GM23338 (cell line): ENCODE measurements around the gene SLC35G1. TPM values are rescaled to one million over a fixed set of nuclear protein-coding genes. Genes with fewer than 3 reads are reported as not detected.

Source experiments
- ATAC-seq: fragments of 200-7000 bp; cut with Tn5 transposase; 3 replicates; pipeline ENCODE4 v1.9.1; 2020
- DNase-seq: peaks from one replicate; pipeline ENCODE4 v3.0.0-alpha.2; 2015; ENCODE audit warnings: low spot score
- H2AFZ ChIP-seq: fragments of 200-600 bp; sonication (generic); 2 replicates; pipeline ENCODE4 v1.8.0; 2016; ENCODE audit warnings: antibody characterized with exemption, mild to moderate bottlenecking, moderate library complexity
- H3F3A ChIP-seq: fragments of 200-600 bp; sonication (generic); replicated peaks from 2 replicates; pipeline ENCODE4 v1.8.0; 2017; ENCODE audit warnings: antibody characterized with exemption, mixed run types, low read depth
- H3K27ac ChIP-seq: fragments of 200-600 bp; sonication (generic); 2 replicates; pipeline ENCODE4 v1.6.1; 2016; ENCODE audit warnings: low read depth
- H3K27me3 ChIP-seq: fragments of 200-600 bp; sonication (generic); 2 replicates; pipeline ENCODE4 v1.8.0; 2016; ENCODE audit warnings: mild to moderate bottlenecking, mixed run types, moderate library complexity; ENCODE audit not compliant: insufficient read depth
- H3K36me3 ChIP-seq: fragments of 200-600 bp; sonication (generic); 2 replicates; pipeline ENCODE4 v1.8.0; 2016; ENCODE audit warnings: mild to moderate bottlenecking; ENCODE audit not compliant: insufficient read depth
- H3K4me1 ChIP-seq: fragments of 200-600 bp; sonication (generic); 2 replicates; pipeline ENCODE4 v1.8.0; 2016; ENCODE audit warnings: mild to moderate bottlenecking, moderate library complexity; ENCODE audit not compliant: insufficient read depth
- H3K4me2 ChIP-seq: fragments of 200-600 bp; sonication (generic); 2 replicates; pipeline ENCODE4 v1.7.1; 2017; ENCODE audit warnings: mixed run types
- H3K4me3 ChIP-seq: fragments of 200-600 bp; sonication (generic); 2 replicates; pipeline ENCODE4 v1.6.1; 2016; ENCODE audit warnings: mixed run types
- H3K79me2 ChIP-seq: fragments of 200-600 bp; sonication (generic); replicated peaks from 2 replicates; pipeline ENCODE4 v1.8.0; 2017; ENCODE audit warnings: mild to moderate bottlenecking; ENCODE audit not compliant: insufficient read depth
- H3K9me2 ChIP-seq: fragments of 200-600 bp; sonication (generic); 2 replicates; pipeline ENCODE4 v1.8.0; 2017; ENCODE audit not compliant: insufficient read depth
- H4K20me1 ChIP-seq: fragments of 200-600 bp; sonication (generic); replicated peaks from 2 replicates; pipeline ENCODE4 v1.8.0; 2017; ENCODE audit warnings: mild to moderate bottlenecking; ENCODE audit not compliant: insufficient read depth
- H3K27ac Mint-ChIP-seq: 2 replicates; pipeline ENCODE4 v1.8.0; 2020; ENCODE audit warnings: inconsistent platforms, mild to moderate bottlenecking, moderate library complexity, mixed read lengths
- H3K27me3 Mint-ChIP-seq: 3 replicates; pipeline ENCODE4 v1.8.0; 2022; ENCODE audit warnings: low read depth, mild to moderate bottlenecking, moderate library complexity, mixed read lengths, inconsistent platforms; ENCODE audit not compliant: insufficient read depth, poor library complexity
- H3K36me3 Mint-ChIP-seq: 3 replicates; pipeline ENCODE4 v1.8.0; 2021; ENCODE audit warnings: low read depth, mild to moderate bottlenecking, inconsistent platforms, moderate library complexity, mixed read lengths
- H3K4me1 Mint-ChIP-seq: 3 replicates; pipeline ENCODE4 v1.8.0; 2020; ENCODE audit warnings: mild to moderate bottlenecking, inconsistent platforms, mixed read lengths
- H3K4me3 Mint-ChIP-seq: 3 replicates; pipeline ENCODE4 v1.8.0; 2021; ENCODE audit warnings: moderate library complexity, mild to moderate bottlenecking, inconsistent platforms, mixed read lengths
- H3K9me3 Mint-ChIP-seq: 3 replicates; pipeline ENCODE4 v1.8.0; 2020; ENCODE audit warnings: moderate library complexity, mild to moderate bottlenecking, inconsistent platforms, mixed read lengths
- CREB1 ChIP-seq: fragments of 250-450 bp; sonication (Bioruptor Pico); IDR thresholded peaks from 2 replicates; pipeline ENCODE4 v1.5.0; 2020; ENCODE audit warnings: low read depth, mild to moderate bottlenecking, moderate library complexity
- ETS1 ChIP-seq: IDR thresholded peaks from 2 replicates; pipeline ENCODE4 v1.6.1; 2016; ENCODE audit warnings: antibody characterized with exemption
- JUNB ChIP-seq: IDR thresholded peaks from one replicate; pipeline ENCODE4 v1.6.1; 2016; ENCODE audit warnings: antibody characterized with exemption; ENCODE audit not compliant: unreplicated experiment
- POLR2AphosphoS5 ChIP-seq: IDR thresholded peaks from 2 replicates; pipeline ENCODE4 v1.6.1; 2016; ENCODE audit warnings: antibody characterized with exemption, low read depth
- REST ChIP-seq: IDR thresholded peaks from one replicate; pipeline ENCODE4 v1.6.1; 2018; ENCODE audit warnings: antibody characterized with exemption; ENCODE audit not compliant: unreplicated experiment
- STAT1 ChIP-seq: IDR thresholded peaks from one replicate; pipeline ENCODE4 v1.6.1; 2016; ENCODE audit warnings: antibody characterized with exemption; ENCODE audit not compliant: unreplicated experiment
- ZNF114 ChIP-seq: fragments of 250-450 bp; sonication (Bioruptor Pico); IDR thresholded peaks from 2 replicates; pipeline ENCODE4 v1.5.0; 2020; ENCODE audit warnings: mild to moderate bottlenecking, moderate library complexity
- ZNF331 ChIP-seq: fragments of 250-450 bp; sonication (Bioruptor Pico); IDR thresholded peaks from 2 replicates; pipeline ENCODE4 v1.5.0; 2020; ENCODE audit warnings: low read depth, mild to moderate bottlenecking, moderate library complexity
- ZNF462 ChIP-seq: fragments of 250-450 bp; sonication (Bioruptor Pico); IDR thresholded peaks from 2 replicates; pipeline ENCODE4 v1.5.0; 2020; ENCODE audit warnings: mild to moderate bottlenecking, moderate library complexity
- polyA plus RNA-seq: library from polyadenylated mRNA; unstranded; fragments of >200 nt; fragmentation: Nextera tagmentation; extraction: Ambion mirVana; gene quantifications from 2 replicates; pipeline ENCODE4 v1.2.1, GENCODE V29; 2016
- total RNA-seq: library from RNA; depleted of rRNA; stranded (reverse); fragments of >200 nt; shearing (Covaris generic); gene quantifications from 2 replicates; pipeline ENCODE4 v1.2.3, GENCODE V29; 2014
- TF ChIP-seq, protein P1 (sequence below), 2 experiments: fragments of 200-600 bp in 1 of 2; sonication (generic) in 1 of 2; conservative IDR thresholded peaks; 2 replicates each; pipeline versions ENCODE4 v1.5.1 to v1.6.1; 2016 to 2017; ENCODE audit warnings: antibody characterized with exemption in 2 of 2, low read depth in 2 of 2, mild to moderate bottlenecking in 2 of 2, moderate library complexity in 1 of 2

Gene SLC35G1
- total and polyA plus RNA-seq, 2 experiments from 2014 or later, result 3.9 to 4.1 TPM

GRCh38 chr10:93875032-93875358, 18.8 kb upstream of the SLC35G1 start:
- DNase-seq, result no peak
- H3K9me3 Mint-ChIP-seq, result no peaks in the 10 kb centered on the region
- H3K9me2 ChIP-seq, result no peaks in the 10 kb centered on the region
- no peak overlapping the region for H3K4me3 ChIP-seq
- no peak overlapping the region for H3K27ac Mint-ChIP-seq
- H3K27me3 Mint-ChIP-seq, result peaks cover 2% of the 10 kb centered on the region
- peaks cover 10% of the 10 kb centered on the region; the same call in 2 of the 3 replicates for H3K4me1 Mint-ChIP-seq
- H4K20me1 ChIP-seq, result no peaks in the 10 kb centered on the region
- no peaks in the 10 kb centered on the region for H3K27me3 ChIP-seq
- H3K36me3 Mint-ChIP-seq, result no peaks in the 10 kb centered on the region
- ATAC-seq, result no peak
- no peaks in the 10 kb centered on the region for H3F3A ChIP-seq
- H3K4me1 ChIP-seq, result peaks cover 11% of the 10 kb centered on the region
- no peaks in the 10 kb centered on the region for H3K79me2 ChIP-seq
- TF ChIP-seq CREB1 (CRISPR knock-in tag) (no peak), ZNF114 (no peak), ZNF331 (CRISPR knock-in tag) (no peak)
- H3K4me3 Mint-ChIP-seq, result no peak overlapping the region
- no peak overlapping the region for H3K27ac ChIP-seq
- no peak overlapping the region for H3K4me2 ChIP-seq
- H3K36me3 ChIP-seq, result no peaks in the 10 kb centered on the region
- no peak overlapping the region for H2AFZ ChIP-seq

DNA sequence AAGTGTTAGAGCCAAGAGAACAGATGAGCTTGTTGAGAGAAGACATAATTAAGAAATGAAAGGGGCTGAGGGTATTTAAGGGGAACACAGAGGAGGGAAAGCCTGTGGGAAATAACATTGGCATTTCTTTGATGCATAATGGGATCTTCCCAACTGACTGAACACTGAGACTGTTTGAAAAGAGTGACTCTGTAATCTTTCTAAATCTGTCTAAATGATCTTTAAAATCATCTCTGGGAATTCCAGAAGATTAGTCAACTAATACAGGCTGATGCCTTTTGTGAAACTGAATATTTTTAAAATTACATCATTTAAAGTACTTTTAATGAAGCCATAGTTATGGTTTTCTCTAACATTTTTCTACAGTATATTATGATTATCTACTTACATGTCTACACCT, 17.4 kb upstream of the SLC35G1 start:
- TF ChIP-seq, protein P1, sequence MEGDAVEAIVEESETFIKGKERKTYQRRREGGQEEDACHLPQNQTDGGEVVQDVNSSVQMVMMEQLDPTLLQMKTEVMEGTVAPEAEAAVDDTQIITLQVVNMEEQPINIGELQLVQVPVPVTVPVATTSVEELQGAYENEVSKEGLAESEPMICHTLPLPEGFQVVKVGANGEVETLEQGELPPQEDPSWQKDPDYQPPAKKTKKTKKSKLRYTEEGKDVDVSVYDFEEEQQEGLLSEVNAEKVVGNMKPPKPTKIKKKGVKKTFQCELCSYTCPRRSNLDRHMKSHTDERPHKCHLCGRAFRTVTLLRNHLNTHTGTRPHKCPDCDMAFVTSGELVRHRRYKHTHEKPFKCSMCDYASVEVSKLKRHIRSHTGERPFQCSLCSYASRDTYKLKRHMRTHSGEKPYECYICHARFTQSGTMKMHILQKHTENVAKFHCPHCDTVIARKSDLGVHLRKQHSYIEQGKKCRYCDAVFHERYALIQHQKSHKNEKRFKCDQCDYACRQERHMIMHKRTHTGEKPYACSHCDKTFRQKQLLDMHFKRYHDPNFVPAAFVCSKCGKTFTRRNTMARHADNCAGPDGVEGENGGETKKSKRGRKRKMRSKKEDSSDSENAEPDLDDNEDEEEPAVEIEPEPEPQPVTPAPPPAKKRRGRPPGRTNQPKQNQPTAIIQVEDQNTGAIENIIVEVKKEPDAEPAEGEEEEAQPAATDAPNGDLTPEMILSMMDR (conservative IDR thresholded peaks at IDR 0.05; ENCODE audit: low read depth in 2 of 2), result no peak
- no peak for TF ChIP-seq CREB1 (CRISPR knock-in tag)
- no peak for TF ChIP-seq ZNF462
- TF ChIP-seq ETS1, result no peak
- no peak for TF ChIP-seq JUNB
- no peak for TF ChIP-seq STAT1
- TF ChIP-seq REST, result no peak
- TF ChIP-seq POLR2AphosphoS5, result no peak
- no peak for TF ChIP-seq ZNF114
- no peak overlapping the region for H2AFZ ChIP-seq
- H3K36me3 Mint-ChIP-seq, result no peaks in the 10 kb centered on the region
- H3K27ac ChIP-seq, result no peak overlapping the region
- no peak for ATAC-seq
- H3K27me3 ChIP-seq, result no peaks in the 10 kb centered on the region
- H3K4me2 ChIP-seq, result no peak overlapping the region
- no peak for DNase-seq
- no peaks in the 10 kb centered on the region for H3K9me2 ChIP-seq
- no peaks in the 10 kb centered on the region for H3F3A ChIP-seq
- no peak overlapping the region for H3K27ac Mint-ChIP-seq
- H3K4me3 Mint-ChIP-seq, result no peak overlapping the region
- H3K4me3 ChIP-seq, result no peak overlapping the region
- peaks cover 11% of the 10 kb centered on the region for H3K4me1 ChIP-seq
- peaks cover 2% of the 10 kb centered on the region for H3K27me3 Mint-ChIP-seq
- H4K20me1 ChIP-seq, result no peaks in the 10 kb centered on the region
- H3K36me3 ChIP-seq, result no peaks in the 10 kb centered on the region
- no peaks in the 10 kb centered on the region for H3K9me3 Mint-ChIP-seq
- H3K4me1 Mint-ChIP-seq, result peaks cover 10% of the 10 kb centered on the region; the same call in 2 of the 3 replicates
- no peaks in the 10 kb centered on the region for H3K79me2 ChIP-seq
